SJSA1 (cell line): Measurements from ENCODE around the gene PUS7. TPM values are rescaled to one million over a fixed set of nuclear protein-coding genes. Genes with fewer than 3 reads are reported as not detected.
"Not testable (repeated sequence)": the region's sequence is repeated elsewhere in the genome, so short reads cannot be mapped to it uniquely, and the experiment has no call there.

Experiments
- DNase-seq, 2 experiments: peaks; one replicate each; pipeline ENCODE4 v3.0.0-alpha.2; 2015 to 2020; ENCODE audit warnings: low spot score in 2 of 2, low read depth in 1 of 2
- H3K27ac ChIP-seq: fragments of 250-450 bp; sonication (Bioruptor Pico); 2 replicates; pipeline ENCODE4 v1.5.1; 2020; ENCODE audit warnings: mild to moderate bottlenecking, moderate library complexity
- H3K27me3 ChIP-seq: fragments of 250-450 bp; sonication (Bioruptor Pico); replicated peaks from 2 replicates; pipeline ENCODE4 v1.5.1; 2020; ENCODE audit warnings: mild to moderate bottlenecking, moderate library complexity
- H3K36me3 ChIP-seq: fragments of 250-450 bp; sonication (Bioruptor Pico); 2 replicates; pipeline ENCODE4 v1.5.1; 2020; ENCODE audit warnings: mild to moderate bottlenecking
- H3K4me1 ChIP-seq: fragments of 250-450 bp; sonication (Bioruptor Pico); replicated peaks from 2 replicates; pipeline ENCODE4 v1.6.1; 2021; ENCODE audit warnings: mild to moderate bottlenecking
- H3K4me3 ChIP-seq: fragments of 250-450 bp; sonication (Bioruptor Pico); 2 replicates; pipeline ENCODE4 v1.5.1; 2020; ENCODE audit warnings: mild to moderate bottlenecking
- H3K9me3 ChIP-seq: fragments of 250-450 bp; sonication (Bioruptor Pico); replicated peaks from 2 replicates; pipeline ENCODE4 v1.5.1; 2020; ENCODE audit warnings: mild to moderate bottlenecking
- total RNA-seq: library from RNA; depleted of rRNA; stranded (reverse); fragments of >200 nt; shearing (Covaris generic); gene quantifications from 2 replicates; pipeline ENCODE4 v1.2.3, GENCODE V29; 2014

The PUS7 gene
- total RNA-seq, 1 experiment from 2014 or later, result 28.3 TPM

DNA sequence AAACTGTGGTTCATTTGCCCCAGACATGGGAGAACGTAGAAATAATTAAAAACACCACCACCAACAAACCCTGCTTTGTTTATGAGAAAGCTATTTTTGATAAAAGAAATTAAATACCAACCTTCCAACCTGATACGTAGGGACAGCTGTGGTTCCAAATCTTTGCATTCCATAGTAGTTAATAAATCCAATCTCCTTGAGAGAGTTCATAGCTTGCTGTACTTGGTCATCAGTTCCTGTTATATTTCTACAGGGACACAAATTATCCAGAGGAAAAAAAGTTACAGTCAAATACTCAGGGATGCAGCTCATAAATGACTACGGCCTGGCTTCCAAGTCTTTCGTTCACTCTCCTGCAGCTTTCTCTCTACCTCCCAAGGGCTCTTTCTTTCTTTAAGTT, 41.1 kb downstream of the PUS7 start:
- H3K4me3 ChIP-seq, result no peak overlapping the region
- H3K27me3 ChIP-seq, result no peaks in the 10 kb centered on the region
- H3K4me1 ChIP-seq, result no peaks in the 10 kb centered on the region
- DNase-seq, result no peak
- no peak overlapping the region for H3K27ac ChIP-seq
- peaks cover 22% of the 10 kb centered on the region for H3K36me3 ChIP-seq
- no peaks in the 10 kb centered on the region for H3K9me3 ChIP-seq

DNA sequence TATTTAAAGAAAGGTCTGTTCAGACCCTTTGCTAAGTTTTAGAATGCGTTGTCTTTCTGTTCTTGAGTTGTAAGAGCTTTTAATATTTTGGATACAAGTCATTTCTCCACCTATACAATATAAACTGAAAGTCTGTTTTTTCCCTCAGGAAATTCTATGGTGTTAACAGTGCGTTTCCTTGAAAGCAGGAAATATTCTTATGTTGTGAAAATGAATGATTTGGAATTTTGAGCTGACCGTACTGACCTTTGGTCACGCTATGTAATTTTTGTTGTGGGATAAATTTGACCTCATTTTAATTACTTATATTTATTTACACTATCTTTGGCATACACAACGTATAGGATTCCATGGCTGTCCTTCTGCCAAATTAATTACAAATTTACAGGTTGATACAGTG, 43.5 kb downstream of the PUS7 start:
- H3K36me3 ChIP-seq, result peaks cover 18% of the 10 kb centered on the region

DNA sequence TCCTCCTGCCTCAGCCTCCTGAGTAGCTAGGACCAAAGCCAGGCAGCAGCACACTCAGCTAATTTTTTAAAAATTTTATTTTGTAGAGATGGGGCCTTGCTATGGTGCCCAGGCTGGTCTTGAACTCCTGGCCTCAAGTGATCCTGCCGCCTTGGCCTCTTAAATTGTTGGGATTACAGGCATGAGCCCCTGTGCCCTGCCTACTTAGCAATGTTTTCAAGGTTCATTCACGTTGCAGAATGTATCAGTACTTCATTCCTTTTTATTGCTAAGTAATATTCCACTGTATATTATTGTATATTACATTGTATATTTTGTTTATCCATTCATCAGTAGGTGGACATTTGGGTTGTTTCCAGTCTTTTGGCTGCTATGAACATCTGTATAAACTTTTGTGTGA, 44.2 kb downstream of the PUS7 start:
- Histone ChIP-seq H3K27me3 (no peaks in the 10 kb centered on the region), H3K27ac (no peak overlapping the region), H3K36me3 (peaks cover 15% of the 10 kb centered on the region), H3K4me3 (no peak overlapping the region), H3K4me1 (no peaks in the 10 kb centered on the region), H3K9me3 (no peaks in the 10 kb centered on the region)
- DNase-seq, result no peak

More for the DNA sequence above, 43.5 kb downstream of the PUS7 start:
- H3K27ac ChIP-seq, result no peak overlapping the region
- H3K27me3 ChIP-seq, result no peaks in the 10 kb centered on the region
- H3K4me1 ChIP-seq, result no peaks in the 10 kb centered on the region
- no peaks in the 10 kb centered on the region for H3K9me3 ChIP-seq
- DNase-seq, result no peak
- H3K4me3 ChIP-seq, result no peak overlapping the region

DNA sequence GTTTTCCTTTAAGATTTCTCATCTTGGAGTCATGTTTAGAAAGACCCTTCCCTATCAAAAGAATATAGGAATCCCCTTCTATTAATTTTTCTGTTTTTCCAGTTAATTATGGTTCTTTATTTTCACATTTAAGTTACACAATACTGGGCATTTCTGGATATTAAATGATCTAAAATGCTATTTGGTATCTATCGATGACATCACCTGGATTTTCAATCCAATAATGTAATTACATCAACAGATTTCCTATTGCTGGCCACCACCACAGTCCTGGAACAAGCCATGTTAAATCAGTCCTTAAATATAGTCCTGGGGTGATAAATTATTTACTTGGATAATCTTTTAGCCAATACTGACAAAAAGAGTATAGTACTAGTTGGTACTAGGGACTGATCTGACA, 48.0 kb downstream of the PUS7 start:
- Histone ChIP-seq H3K4me1 (no peaks in the 10 kb centered on the region), H3K9me3 (no peaks in the 10 kb centered on the region), H3K4me3 (no peak overlapping the region), H3K27me3 (no peaks in the 10 kb centered on the region), H3K36me3 (peaks cover 13% of the 10 kb centered on the region), H3K27ac (no peak overlapping the region)
- DNase-seq, result no peak

DNA sequence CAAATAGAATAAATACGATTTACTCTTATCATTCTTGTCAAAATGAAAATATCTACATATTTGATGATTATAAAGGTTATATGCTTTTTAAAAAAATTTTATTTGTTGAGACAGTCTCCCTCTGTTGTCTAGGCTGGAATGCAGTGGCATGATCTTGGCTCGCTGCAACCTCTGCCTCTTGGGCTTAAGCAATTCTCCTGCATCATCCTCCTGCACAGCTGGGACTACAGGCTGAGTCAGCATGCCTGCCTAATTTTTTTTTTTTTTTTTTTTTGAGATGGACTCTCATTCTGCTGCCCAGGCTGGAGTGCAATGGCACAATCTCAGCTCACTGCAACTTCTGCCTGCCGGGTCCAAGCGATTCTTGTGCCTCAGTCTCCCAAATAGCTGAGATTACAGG, 48.9 kb downstream of the PUS7 start:
- Histone ChIP-seq H3K9me3 (no peaks in the 10 kb centered on the region; the same call in 1 of the 2 replicates), H3K36me3 (peaks cover 11% of the 10 kb centered on the region), H3K4me3 (no peak overlapping the region), H3K4me1 (no peaks in the 10 kb centered on the region), H3K27ac (no peak overlapping the region), H3K27me3 (no peaks in the 10 kb centered on the region)
- DNase-seq, result no peak

DNA sequence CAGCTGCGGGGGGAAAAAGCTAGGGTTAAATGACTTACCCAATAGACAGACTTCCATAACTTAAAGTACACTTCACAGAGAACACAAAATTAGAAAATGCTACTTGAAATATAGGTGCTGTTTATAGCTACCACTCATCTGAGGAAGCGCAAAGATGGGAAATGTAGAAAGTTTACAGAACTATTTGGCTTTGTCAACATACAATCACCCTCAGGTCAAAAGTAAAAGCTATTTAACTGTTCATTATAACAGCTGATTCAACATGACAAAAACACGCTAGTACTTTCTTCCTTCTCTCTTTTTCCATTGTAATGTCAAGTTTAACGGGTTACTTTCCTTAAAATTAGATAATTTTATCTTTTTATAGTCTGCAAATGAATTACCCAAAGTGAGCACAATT, 51.2 kb downstream of the PUS7 start:
- H3K4me3 ChIP-seq, result no peak overlapping the region
- peaks cover 9% of the 10 kb centered on the region for H3K36me3 ChIP-seq
- no peaks in the 10 kb centered on the region for H3K27me3 ChIP-seq
- H3K4me1 ChIP-seq, result no peaks in the 10 kb centered on the region
- H3K27ac ChIP-seq, result no peak overlapping the region
- no peak for DNase-seq
- H3K9me3 ChIP-seq, result no peaks in the 10 kb centered on the region; the same call in 1 of the 2 replicates

DNA sequence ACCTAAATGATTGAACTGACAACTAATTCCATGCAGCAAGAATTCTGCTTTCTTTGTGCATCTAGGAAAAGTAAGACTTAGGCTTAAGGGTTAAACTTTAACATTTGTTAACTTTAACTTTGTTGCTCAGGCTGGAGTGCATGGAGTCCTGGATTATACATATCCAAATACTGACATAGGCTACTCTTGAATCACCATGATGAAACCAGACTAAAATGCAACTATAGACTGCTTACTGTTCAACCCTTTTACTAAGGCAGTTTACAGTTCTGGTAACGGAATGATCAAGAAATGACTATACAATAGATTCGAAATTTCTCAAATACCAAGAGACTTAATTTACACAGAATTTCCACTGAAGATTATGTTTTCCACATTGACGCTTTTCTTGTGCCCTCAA, 52.0 kb downstream of the PUS7 start:
- H3K27ac ChIP-seq, result no peak overlapping the region
- H3K4me3 ChIP-seq, result no peak overlapping the region
- H3K27me3 ChIP-seq, result no peaks in the 10 kb centered on the region
- no peaks in the 10 kb centered on the region for H3K4me1 ChIP-seq
- no peak for DNase-seq
- no peaks in the 10 kb centered on the region; the same call in 1 of the 2 replicates for H3K9me3 ChIP-seq
- peaks cover 12% of the 10 kb centered on the region for H3K36me3 ChIP-seq

DNA sequence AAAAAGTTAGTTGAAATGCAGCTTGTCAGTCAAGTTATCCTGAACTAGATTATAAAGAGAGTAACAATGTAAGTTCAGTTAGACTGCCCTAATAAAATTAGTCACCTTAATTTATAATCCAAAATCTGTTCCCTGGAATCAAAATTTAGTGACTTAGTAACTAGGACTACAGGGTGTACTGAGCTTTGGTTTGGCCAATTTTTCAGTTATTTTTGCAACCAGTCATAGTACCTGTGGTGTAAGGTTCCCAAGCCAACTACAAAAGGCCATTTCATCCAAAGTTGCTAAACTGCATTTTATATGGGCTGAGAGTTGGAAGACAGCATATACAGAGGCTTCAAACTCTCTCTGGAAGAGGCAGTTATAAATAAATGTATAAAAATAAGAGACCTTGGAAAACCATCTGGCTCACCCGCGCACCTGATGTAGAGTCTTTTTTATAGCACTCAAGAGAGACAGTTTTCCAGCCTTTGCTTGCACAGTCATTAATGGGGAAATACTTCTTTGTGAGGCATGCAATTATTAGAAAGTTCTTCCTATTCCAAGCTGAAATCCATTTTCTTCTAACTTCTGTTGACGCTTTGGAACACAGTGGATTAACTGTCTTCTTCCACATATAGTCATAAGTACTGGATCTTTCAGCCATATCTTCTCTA, 59.2 kb downstream of the PUS7 start:
- no peaks in the 10 kb centered on the region for H3K4me1 ChIP-seq
- H3K9me3 ChIP-seq, result no peaks in the 10 kb centered on the region
- no peaks in the 10 kb centered on the region for H3K27me3 ChIP-seq
- peaks cover 22% of the 10 kb centered on the region for H3K36me3 ChIP-seq
- no peak overlapping the region for H3K27ac ChIP-seq
- no peak for DNase-seq
- no peak overlapping the region for H3K4me3 ChIP-seq

DNA sequence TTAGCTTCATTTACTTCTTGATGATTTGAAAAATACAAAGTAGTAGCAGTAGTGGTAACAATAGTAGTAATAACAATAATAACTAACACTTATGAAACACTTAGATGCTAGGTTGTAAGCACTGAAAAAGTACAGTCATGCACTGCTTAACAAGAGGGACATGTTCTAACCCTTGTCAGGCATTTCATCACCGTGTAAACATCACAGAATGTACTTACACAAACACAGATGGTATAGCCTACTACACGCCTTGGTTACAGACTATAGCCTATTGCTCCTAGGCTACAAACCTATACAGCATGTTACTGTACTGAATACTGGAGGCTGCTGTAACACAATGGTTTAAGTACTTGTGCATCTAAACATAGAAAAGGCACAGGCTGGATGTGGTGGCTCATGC, 60.6 kb downstream of the PUS7 start:
- H3K27me3 ChIP-seq, result no peaks in the 10 kb centered on the region
- no peak for DNase-seq
- no peaks in the 10 kb centered on the region for H3K4me1 ChIP-seq
- H3K27ac ChIP-seq, result no peak overlapping the region
- no peak overlapping the region for H3K4me3 ChIP-seq
- no peaks in the 10 kb centered on the region for H3K9me3 ChIP-seq
- peaks cover 22% of the 10 kb centered on the region for H3K36me3 ChIP-seq

DNA sequence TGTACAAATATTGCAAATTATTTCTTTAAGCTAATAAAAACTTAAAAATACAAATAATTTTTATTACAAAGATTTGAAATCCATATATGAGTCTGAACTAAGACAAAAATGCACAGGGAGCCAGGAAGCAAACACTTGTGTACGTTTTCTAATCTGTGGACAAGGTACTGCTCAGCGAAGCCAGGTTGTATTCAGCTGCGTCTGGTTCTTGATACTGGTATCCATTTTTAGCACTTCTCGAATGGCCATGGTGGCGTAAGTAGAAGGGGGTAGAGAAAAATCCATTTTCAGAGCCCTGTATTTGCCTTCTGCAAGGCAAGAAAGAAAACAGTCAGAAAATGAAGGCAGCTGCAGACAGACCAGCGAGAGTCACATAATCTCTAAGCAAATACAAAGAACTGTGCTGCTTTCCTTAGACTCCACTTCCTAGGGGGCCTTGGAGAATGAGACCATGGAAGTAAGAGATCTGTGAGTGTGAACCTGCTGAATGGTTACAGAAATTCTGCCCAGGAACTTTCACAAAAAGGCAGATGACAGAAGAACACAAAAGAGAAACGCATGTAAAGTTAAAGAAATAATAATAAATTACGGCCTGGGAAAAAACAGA, 64.3 kb downstream of the PUS7 start:
- Histone ChIP-seq H3K27ac (no peak overlapping the region), H3K36me3 (peaks cover 13% of the 10 kb centered on the region), H3K4me3 (no peak overlapping the region), H3K9me3 (no peaks in the 10 kb centered on the region), H3K4me1 (peaks cover 18% of the 10 kb centered on the region), H3K27me3 (no peaks in the 10 kb centered on the region)
- no peak for DNase-seq

DNA sequence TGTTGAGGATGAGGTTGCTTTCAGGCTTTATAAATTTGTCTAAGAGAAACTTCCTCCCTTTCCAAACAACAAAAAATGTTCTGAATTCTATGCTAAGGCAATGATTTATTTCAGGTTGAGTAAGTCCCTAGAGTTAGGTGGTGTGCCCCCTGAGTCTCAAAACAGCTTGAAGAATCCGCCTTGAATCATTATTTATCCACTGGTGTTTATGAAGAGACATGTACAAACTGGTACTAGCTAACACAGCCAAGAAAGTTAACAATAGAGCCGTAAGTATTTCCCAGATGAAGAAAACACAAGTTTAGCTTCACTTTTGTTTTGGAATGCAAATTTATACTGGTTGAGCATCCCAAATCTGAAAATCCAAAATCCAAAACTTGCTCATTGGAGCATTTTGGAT, 67.2 kb downstream of the PUS7 start:
- Histone ChIP-seq H3K27ac (peak overlapping the region; percentile 55), H3K9me3 (no peaks in the 10 kb centered on the region), H3K36me3 (peaks cover 5% of the 10 kb centered on the region), H3K4me3 (no peak overlapping the region), H3K27me3 (no peaks in the 10 kb centered on the region), H3K4me1 (peaks cover 18% of the 10 kb centered on the region)
- peak in 1 of 2 experiments; percentile 15 for DNase-seq

DNA sequence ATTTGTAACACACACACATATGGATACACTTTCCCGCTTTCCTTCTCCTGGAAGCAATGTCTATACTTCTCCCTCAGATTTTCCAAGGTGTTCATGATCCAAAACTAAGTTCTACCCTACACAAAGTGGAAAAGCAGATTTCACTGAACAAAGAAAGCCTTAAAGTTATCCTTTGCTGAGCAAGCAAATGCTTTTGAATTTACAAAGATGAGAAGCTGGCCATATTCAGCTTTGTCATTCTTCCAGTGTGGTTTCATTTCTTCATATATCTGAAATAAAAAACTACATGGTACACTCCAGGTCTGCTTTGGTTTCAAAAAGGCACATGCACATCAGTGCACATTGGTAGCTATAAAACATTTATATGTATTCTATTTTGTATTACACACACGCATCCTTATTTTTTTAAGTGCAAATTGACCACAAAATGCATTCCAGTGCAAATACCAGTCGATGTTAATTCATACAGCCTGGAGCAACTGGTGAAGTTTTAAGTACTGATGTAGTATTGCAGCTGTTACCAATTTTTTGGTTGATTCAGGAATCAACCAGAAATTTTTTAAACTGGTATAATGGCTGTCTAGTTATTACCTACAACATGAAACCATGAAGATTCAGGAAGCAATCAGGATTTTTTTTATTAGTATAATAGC, 67.8 kb downstream of the PUS7 start:
- peaks cover 5% of the 10 kb centered on the region for H3K36me3 ChIP-seq
- no peaks in the 10 kb centered on the region for H3K27me3 ChIP-seq
- H3K9me3 ChIP-seq, result no peaks in the 10 kb centered on the region
- DNase-seq, result peak in 1 of 2 experiments; percentile 66
- peak overlapping the region; percentile 55 for H3K27ac ChIP-seq
- H3K4me1 ChIP-seq, result peaks cover 18% of the 10 kb centered on the region
- no peak overlapping the region for H3K4me3 ChIP-seq

DNA sequence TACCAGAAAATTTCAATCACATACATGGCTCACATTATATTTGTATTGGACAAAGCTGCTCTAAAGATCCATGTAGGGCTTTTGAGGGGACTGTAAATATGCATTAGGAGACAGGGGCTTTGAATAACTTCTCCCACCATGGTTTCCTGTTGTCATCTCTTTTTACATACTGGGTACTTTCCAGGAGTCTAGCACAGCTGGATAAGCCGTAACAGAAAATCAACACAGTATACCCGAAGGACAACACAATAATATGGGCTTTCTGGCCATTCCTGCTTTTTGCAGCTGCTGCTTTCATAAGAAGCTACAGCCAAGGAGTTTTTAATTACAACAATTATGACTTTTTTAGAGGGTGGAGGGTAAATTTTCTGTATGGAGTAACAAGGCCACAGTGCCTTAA, 70.0 kb downstream of the PUS7 start:
- DNase-seq, result no peak
- H3K36me3 ChIP-seq, result no peaks in the 10 kb centered on the region
- peaks cover 18% of the 10 kb centered on the region for H3K4me1 ChIP-seq

DNA sequence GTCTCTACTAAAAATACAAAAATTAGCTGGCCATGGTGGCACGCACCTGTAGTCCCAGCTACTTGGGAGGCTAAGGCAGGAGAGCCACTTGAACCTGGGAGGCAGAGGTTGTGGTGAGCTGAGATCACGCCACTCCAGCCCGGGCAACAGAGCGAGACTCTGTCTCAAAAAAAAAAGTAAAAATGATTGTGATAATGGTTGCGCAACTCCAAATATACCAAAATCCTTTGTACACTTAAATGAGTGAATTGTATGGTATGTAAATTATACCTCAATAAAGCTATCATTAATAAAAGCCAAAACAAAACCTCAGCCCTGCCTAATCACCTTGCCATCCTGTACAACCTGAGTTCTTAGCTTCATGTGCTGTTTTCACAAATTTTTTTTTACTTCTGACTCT, 71.2 kb downstream of the PUS7 start:
- DNase-seq, H3K4me3 ChIP-seq, H3K36me3 ChIP-seq, H3K9me3 ChIP-seq, H3K27ac ChIP-seq, H3K27me3 ChIP-seq: not testable (repeated sequence)
- H3K4me1 ChIP-seq, result peaks cover 18% of the 10 kb centered on the region

More for the DNA sequence above, 70.0 kb downstream of the PUS7 start:
- Histone ChIP-seq H3K27me3 (no peaks in the 10 kb centered on the region), H3K4me3 (no peak overlapping the region), H3K9me3 (no peaks in the 10 kb centered on the region), H3K27ac (no peak overlapping the region)
